Hepatocyte (in vitro differentiated cells): ENCODE data around the gene CBLN3. TPM values are rescaled to one million over a fixed set of nuclear protein-coding genes. Genes with fewer than 3 reads are reported as not detected.

Experiments
- DNase-seq: peaks from one replicate; pipeline ENCODE4 v3.0.0-alpha.2; 2016; ENCODE audit warnings: low spot score
- H2AFZ ChIP-seq: fragments of 200-600 bp; sonication (generic); 2 replicates; pipeline ENCODE4 v1.6.0; 2016; ENCODE audit warnings: antibody characterized with exemption, mild to moderate bottlenecking
- H3K27ac ChIP-seq: fragments of 200-600 bp; sonication (generic); 2 replicates; pipeline ENCODE4 v1.5.1; 2016; ENCODE audit warnings: mild to moderate bottlenecking
- H3K27me3 ChIP-seq: fragments of 200-600 bp; sonication (generic); 2 replicates; pipeline ENCODE4 v1.6.1; 2016
- H3K36me3 ChIP-seq: fragments of 200-600 bp; sonication (generic); replicated peaks from 2 replicates; pipeline ENCODE4 v1.5.1; 2016; ENCODE audit warnings: low read depth; ENCODE audit not compliant: insufficient read depth
- H3K4me1 ChIP-seq: fragments of 200-600 bp; sonication (generic); 2 replicates; pipeline ENCODE4 v1.5.1; 2016; ENCODE audit warnings: mild to moderate bottlenecking, moderate library complexity; ENCODE audit not compliant: insufficient read depth
- H3K4me2 ChIP-seq: fragments of 200-600 bp; sonication (generic); 2 replicates; pipeline ENCODE4 v1.6.0; 2016
- H3K4me3 ChIP-seq: fragments of 200-600 bp; sonication (generic); 2 replicates; pipeline ENCODE4 v1.5.1; 2016; ENCODE audit warnings: mild to moderate bottlenecking
- H3K79me2 ChIP-seq: fragments of 200-600 bp; sonication (generic); 2 replicates; pipeline ENCODE4 v1.6.0; 2017; ENCODE audit warnings: mild to moderate bottlenecking
- H3K9me2 ChIP-seq: fragments of 200-600 bp; sonication (generic); replicated peaks from 2 replicates; pipeline ENCODE4 v1.6.0; 2017; ENCODE audit warnings: mild to moderate bottlenecking; ENCODE audit not compliant: insufficient read depth
- H3K9me3 ChIP-seq: fragments of 200-600 bp; sonication (generic); 2 replicates; pipeline ENCODE4 v1.5.1; 2016; ENCODE audit warnings: low read depth, mild to moderate bottlenecking
- H4K20me1 ChIP-seq: fragments of 200-600 bp; sonication (generic); 2 replicates; pipeline ENCODE4 v1.6.0; 2016; ENCODE audit warnings: mild to moderate bottlenecking; ENCODE audit not compliant: insufficient read depth, poor library complexity, severe bottlenecking
- CTCF ChIP-seq: fragments of 200-600 bp; sonication (generic); IDR thresholded peaks from 2 replicates; pipeline ENCODE4 v1.5.1; 2016; ENCODE audit warnings: antibody characterized with exemption, mild to moderate bottlenecking; ENCODE audit not compliant: poor library complexity
- EZH2 ChIP-seq: fragments of 200-600 bp; sonication (generic); IDR thresholded peaks from 2 replicates; pipeline ENCODE4 v1.6.1; 2016; ENCODE audit warnings: antibody characterized with exemption, mild to moderate bottlenecking, borderline replicate concordance
- EZH2phosphoT487 ChIP-seq: fragments of 200-600 bp; sonication (generic); IDR thresholded peaks from one replicate; pipeline ENCODE4 v1.6.1; 2018; ENCODE audit warnings: antibody characterized with exemption, mild to moderate bottlenecking, low read depth, moderate library complexity; ENCODE audit not compliant: unreplicated experiment, severe bottlenecking
- WGBS: methylation state at CpG from one replicate; pipeline ENCODE4 v1.1.6; 2016; ENCODE audit warnings: low lambda C conversion rate; ENCODE audit errors: missing lambda C conversion rate; 5-methylcytosine and 5-hydroxymethylcytosine counted together
- polyA plus RNA-seq: library from polyadenylated mRNA; unstranded; fragments of >200 nt; fragmentation: Nextera tagmentation; extraction: Ambion mirVana; gene quantifications from 2 replicates; pipeline ENCODE4 v1.2.1, GENCODE V29; 2016
- total RNA-seq: library from RNA; depleted of rRNA; stranded (reverse); fragments of >200 nt; gene quantifications from 2 replicates; pipeline ENCODE4 v1.2.3, GENCODE V29; 2014

The CBLN3 gene
- total and polyA plus RNA-seq, 2 experiments from 2014 or later = 0.99 to 2.2 TPM

GRCh38 chr14:24440606-24441399 lies 11.3 kb upstream of the CBLN3 start:
- H3K36me3 ChIP-seq = no peaks in the 10 kb centered on the region
- no peak for DNase-seq
- no peak overlapping the region for H3K27ac ChIP-seq
- H3K79me2 ChIP-seq = peaks cover 18% of the 10 kb centered on the region
- H4K20me1 ChIP-seq = peaks cover 2% of the 10 kb centered on the region
- H3K9me3 ChIP-seq = no peaks in the 10 kb centered on the region
- H3K4me2 ChIP-seq = no peak overlapping the region
- WGBS = 93% methylated on average over 8 of the region's 8 CpGs
- H3K27me3 ChIP-seq = no peaks in the 10 kb centered on the region
- no peak overlapping the region for H3K4me3 ChIP-seq
- no peak for TF ChIP-seq CTCF
- no peaks in the 10 kb centered on the region for H3K9me2 ChIP-seq
- peaks cover 7% of the 10 kb centered on the region for H3K4me1 ChIP-seq
- H2AFZ ChIP-seq = no peak overlapping the region

- no peak for TF ChIP-seq CTCF
- no peak for TF ChIP-seq EZH2phosphoT487
- no peak for TF ChIP-seq EZH2
- Histone ChIP-seq H3K4me3 (no peak overlapping the region), H3K36me3 (no peaks in the 10 kb centered on the region), H3K9me2 (no peaks in the 10 kb centered on the region), H3K4me1 (peaks cover 7% of the 10 kb centered on the region), H2AFZ (no peak overlapping the region), H3K27me3 (no peaks in the 10 kb centered on the region), H4K20me1 (peaks cover 2% of the 10 kb centered on the region), H3K4me2 (no peak overlapping the region), H3K79me2 (peaks cover 18% of the 10 kb centered on the region), H3K9me3 (no peaks in the 10 kb centered on the region), H3K27ac (no peak overlapping the region)
- no peak for DNase-seq
- WGBS = 88% methylated on average over 15 of the region's 15 CpGs
These were observed 10.6 kb upstream of the CBLN3 start for GRCh38 chr14:24439830-24440605.

GRCh38 chr14:24439257-24439656 lies 9.8 kb upstream of the CBLN3 start:
- Histone ChIP-seq H3K4me1 (peaks cover 7% of the 10 kb centered on the region), H3K9me2 (no peaks in the 10 kb centered on the region), H3K9me3 (no peaks in the 10 kb centered on the region), H3K4me3 (no peak overlapping the region), H3K36me3 (no peaks in the 10 kb centered on the region), H4K20me1 (peaks cover 2% of the 10 kb centered on the region), H3K27me3 (no peaks in the 10 kb centered on the region), H3K27ac (no peak overlapping the region), H3K79me2 (peaks cover 18% of the 10 kb centered on the region), H2AFZ (no peak overlapping the region), H3K4me2 (no peak overlapping the region)
- no peak for TF ChIP-seq CTCF
- TF ChIP-seq EZH2 = no peak
- TF ChIP-seq EZH2phosphoT487 = no peak
- WGBS = 95% methylated on average over 1 of the region's 1 CpG
- no peak for DNase-seq
